Measurements from ENCODE around the gene AMDHD1.

The AMDHD1 gene

GRCh38 chr12:95996034-95996658, 53.0 kb downstream of the AMDHD1 start, which contains the start of gene HAL:
Gene HAL (minus strand): TSS chr12:95996344. CDS start chr12:95995910, 434 bp downstream.
- DNase-seq, result no peak

GRCh38 chr12:95997276-95997675, 54.1 kb downstream of the AMDHD1 start:
- no peak for DNase-seq

- no peak for DNase-seq
Measured at GRCh38 chr12:95997911-95998510, 54.9 kb downstream of the AMDHD1 start.

- DNase-seq, result no peak
Measured at GRCh38 chr12:95998611-95999286, 55.6 kb downstream of the AMDHD1 start.

- no peak for DNase-seq
Measured at GRCh38 chr12:95999484-95999883, 56.4 kb downstream of the AMDHD1 start.

GRCh38 chr12:96000858-96001257, 57.7 kb downstream of the AMDHD1 start:
- no peak for DNase-seq

GRCh38 chr12:96006727-96007126, 63.6 kb downstream of the AMDHD1 start:
- no peak for DNase-seq

GRCh38 chr12:96007729-96008128, 64.6 kb downstream of the AMDHD1 start:
- DNase-seq, result no peak

- no peak for DNase-seq
Measured at GRCh38 chr12:96014943-96015599, 71.9 kb downstream of the AMDHD1 start.

GRCh38 chr12:96015672-96016071, 72.5 kb downstream of the AMDHD1 start:
- no peak for DNase-seq
